Measurements from ENCODE around the gene PRLHR.

The PRLHR gene

GRCh38 chr10:118543714-118544400 is 51.6 kb downstream of the PRLHR start:
- DNase-seq (ENCODE audit: low read depth), result no peak
- TF ChIP-seq CTCF (IDR thresholded peaks at IDR 0.05; ENCODE audit: control insufficient read depth, insufficient read depth, low read depth, low read length, missing control alignments), result peak; percentile 60
- no peak overlapping the region for H3K4me3 ChIP-seq (ENCODE audit: control insufficient read depth, low read depth, low read length)

GRCh38 chr10:118542745-118543144 is 52.7 kb downstream of the PRLHR start:
- TF ChIP-seq CTCF (IDR thresholded peaks at IDR 0.05; ENCODE audit: control insufficient read depth, insufficient read depth, low read depth, low read length, missing control alignments), result no peak
- DNase-seq (ENCODE audit: low read depth), result no peak
- no peak overlapping the region for H3K4me3 ChIP-seq (ENCODE audit: control insufficient read depth, low read depth, low read length)

- H3K4me3 ChIP-seq (ENCODE audit: control insufficient read depth, low read depth, low read length), result no peak overlapping the region
- no peak for TF ChIP-seq CTCF (IDR thresholded peaks at IDR 0.05; ENCODE audit: control insufficient read depth, insufficient read depth, low read depth, low read length, missing control alignments)
- DNase-seq (ENCODE audit: low read depth), result no peak
Observed at GRCh38 chr10:118542205-118542604, 53.2 kb downstream of the PRLHR start.

- TF ChIP-seq CTCF (IDR thresholded peaks at IDR 0.05; ENCODE audit: control insufficient read depth, insufficient read depth, low read depth, low read length, missing control alignments), result no peak
- no peak overlapping the region for H3K4me3 ChIP-seq (ENCODE audit: control insufficient read depth, low read depth, low read length)
- no peak for DNase-seq (ENCODE audit: low read depth)
Observed at GRCh38 chr10:118541718-118542117, 53.7 kb downstream of the PRLHR start.

All from AG09309 (cell line).